ENCODE data around the gene IL15. TPM values are rescaled to one million over a fixed set of nuclear protein-coding genes. Genes with fewer than 3 reads are reported as not detected.

IL15 gene
- total and polyA plus RNA-seq, 2 of the 4 experiments (the other 2 are of a cell fraction), result 5.0 to 5.2 TPM

DNA sequence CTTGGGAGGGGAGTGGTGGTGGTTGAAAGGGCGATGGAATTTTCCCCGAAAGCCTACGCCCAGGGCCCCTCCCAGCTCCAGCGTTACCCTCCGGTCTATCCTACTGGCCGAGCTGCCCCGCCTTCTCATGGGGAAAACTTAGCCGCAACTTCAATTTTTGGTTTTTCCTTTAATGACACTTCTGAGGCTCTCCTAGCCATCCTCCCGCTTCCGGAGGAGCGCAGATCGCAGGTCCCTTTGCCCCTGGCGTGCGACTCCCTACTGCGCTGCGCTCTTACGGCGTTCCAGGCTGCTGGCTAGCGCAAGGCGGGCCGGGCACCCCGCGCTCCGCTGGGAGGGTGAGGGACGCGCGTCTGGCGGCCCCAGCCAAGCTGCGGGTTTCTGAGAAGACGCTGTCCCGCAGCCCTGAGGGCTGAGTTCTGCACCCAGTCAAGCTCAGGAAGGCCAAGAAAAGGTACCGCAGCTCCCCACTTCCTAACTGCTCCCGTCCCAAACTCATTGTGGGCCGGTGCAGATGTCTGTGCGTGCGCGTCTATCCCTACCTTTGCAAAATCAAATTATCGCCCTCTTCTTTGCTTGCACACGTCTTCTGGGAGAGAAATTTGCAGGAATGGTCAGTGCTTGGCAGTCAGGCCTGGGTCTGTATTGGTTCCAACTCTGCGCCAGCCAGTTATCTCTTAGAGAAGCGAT is 533 bp downstream of the IL15 start:
- H3K4me3 ChIP-seq (ENCODE audit: insufficient read depth, low read depth, low read length), result peak overlapping the region; percentile 85
- intact Hi-C loops (cut with micrococcal nuclease) (loop anchor here (1.0 to 10.0 kb wide), 7 partner anchors 74 to 1205 kb away; no protein-coding TSS in a partner anchor), in situ Hi-C loops (cut with MboI; ENCODE audit: low sequenced_read_pairs) (no loop called here), dilution Hi-C loops (cut with HindIII; ENCODE audit: low sequenced_read_pairs, unreplicated experiment) (no loop called here)
- TF ChIP-seq MXI1 (IDR thresholded peaks at IDR 0.05; ENCODE audit: borderline replicate concordance, low read depth, low read length) (peak; percentile 27; the same call in 1 of the 2 replicates), MAZ (IDR thresholded peaks at IDR 0.05; ENCODE audit: borderline replicate concordance, low read depth, low read length) (peak; percentile 12; the same call in 1 of the 2 replicates)
- TF ChIP-seq, protein P1, sequence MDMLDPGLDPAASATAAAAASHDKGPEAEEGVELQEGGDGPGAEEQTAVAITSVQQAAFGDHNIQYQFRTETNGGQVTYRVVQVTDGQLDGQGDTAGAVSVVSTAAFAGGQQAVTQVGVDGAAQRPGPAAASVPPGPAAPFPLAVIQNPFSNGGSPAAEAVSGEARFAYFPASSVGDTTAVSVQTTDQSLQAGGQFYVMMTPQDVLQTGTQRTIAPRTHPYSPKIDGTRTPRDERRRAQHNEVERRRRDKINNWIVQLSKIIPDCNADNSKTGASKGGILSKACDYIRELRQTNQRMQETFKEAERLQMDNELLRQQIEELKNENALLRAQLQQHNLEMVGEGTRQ (IDR thresholded peaks at IDR 0.05; ENCODE audit: low read depth, low read length), result no peak
- H3K79me1 ChIP-seq (ENCODE audit: low read depth in 1 of 2, low read length in 2 of 2), result peaks cover 2 to 19% of the 10 kb centered on the region in 2 experiments; a peak in 3 of 4 replicates
- WGBS, 2 experiments (ENCODE audit: extremely low coverage in 2 of 2, insufficient read length in 1 of 2), result 1% methylated on average over 21 of the region's 41 CpGs; no CpG with 5 or more reads in 1 of the 2 experiments
- H2AK5ac ChIP-seq (ENCODE audit: low read depth, low read length), result peak overlapping the region; percentile 57; the same call in 1 of the 2 replicates
- peak; percentile 64 for DNase-seq
- H2AFZ ChIP-seq (replicated peaks; ENCODE audit: low read length, poor library complexity), result peak overlapping the region; percentile 97
- H3K9me1 ChIP-seq (ENCODE audit: insufficient read depth, low read length), result no peaks in the 10 kb centered on the region
- peak overlapping the region; percentile 89 for H3K56ac ChIP-seq (ENCODE audit: extremely low read depth, insufficient read depth, low read length)
- peak overlapping the region; percentile 82 for H2BK5ac ChIP-seq (ENCODE audit: low read depth, low read length, poor library complexity, severe bottlenecking)
- peak overlapping the region; percentile 84 for H3K27ac ChIP-seq (ENCODE audit: insufficient read depth, low read length)
- no peaks in the 10 kb centered on the region for H3K27me3 ChIP-seq (ENCODE audit: control insufficient read depth, insufficient read depth, low read length)
- peak overlapping the region; percentile 88 for H3K14ac ChIP-seq (replicated peaks; ENCODE audit: low read depth, low read length)
- H2AK9ac ChIP-seq (replicated peaks; ENCODE audit: low read depth, low read length, poor library complexity), result peak overlapping the region; percentile 66
- H3K4ac ChIP-seq (ENCODE audit: low read depth, low read length), result peak overlapping the region; percentile 82
- peak; percentile 80 for ATAC-seq (ENCODE audit: low read depth)
- no peaks in the 10 kb centered on the region for H3K36me3 ChIP-seq (ENCODE audit: control insufficient read depth, insufficient read depth, low read length)
- H4K8ac ChIP-seq (ENCODE audit: low read depth in 2 of 2, low read length in 2 of 2), result peak overlapping the region; percentile 79 to 85
- no peaks in the 10 kb centered on the region for H3K9me3 ChIP-seq (ENCODE audit: control insufficient read depth, insufficient read depth, low read length)
- H2BK20ac ChIP-seq (ENCODE audit: low read depth, low read length), result peak overlapping the region; percentile 68
- peak overlapping the region; percentile 91 for H2BK120ac ChIP-seq (ENCODE audit: low read depth, low read length)
- peak overlapping the region; percentile 80 for H3K9ac ChIP-seq (ENCODE audit: low read depth, low read length)
- TSS peak; percentile 18 for BruUV-seq (replicated peaks)
- no peaks in the 10 kb centered on the region for H3K4me1 ChIP-seq (ENCODE audit: control insufficient read depth, insufficient read depth, low read length)
- peak overlapping the region; percentile 68 for H4K5ac ChIP-seq (ENCODE audit: low read depth, low read length)
- peak overlapping the region; percentile 88 for H3K23ac ChIP-seq (ENCODE audit: low read depth, low read length)
- no peaks in the 10 kb centered on the region for H4K20me1 ChIP-seq (ENCODE audit: insufficient read depth, low read length)
- POLR2A ChIA-PET (ENCODE audit: unreplicated experiment), result no interaction called here
- peak overlapping the region; percentile 83; the same call in 2 of the 3 replicates for H2BK15ac ChIP-seq (ENCODE audit: low read depth, low read length)
- CTCF ChIA-PET, result interaction anchor here (1.7 kb wide), 1 partner anchor 291 kb away, joined by 6 read pairs; no protein-coding TSS in a partner anchor
- peak overlapping the region; percentile 77 for H4K91ac ChIP-seq (ENCODE audit: insufficient read depth, low read depth, low read length)
- H3K4me2 ChIP-seq (ENCODE audit: low read depth, low read length), result peak overlapping the region; percentile 84
- H3K18ac ChIP-seq (ENCODE audit: low read depth, low read length), result peak overlapping the region; percentile 72

Measured in IMR-90 (cell line).